ENCODE data around the gene PRRT4.
A peak's percentile ranks its signal among the peaks of the same experiment; 100 is the strongest.

The PRRT4 gene

GRCh38 chr7:128344431-128344774 lies 17.1 kb downstream of the PRRT4 start:
- Histone ChIP-seq H3K27ac (ENCODE audit: low read length) (no peak overlapping the region), H3K9ac (ENCODE audit: low read length in 2 of 2) (no peak overlapping the region), H3K9me3 (ENCODE audit: control insufficient read depth in 2 of 2, low read length in 2 of 2) (no peaks in the 10 kb centered on the region), H3K27me3 (ENCODE audit: control insufficient read depth in 1 of 2, insufficient read depth in 2 of 2, low read length in 2 of 2) (peaks cover 0 to 3% of the 10 kb centered on the region in 2 donors), H3K4me3 (ENCODE audit: low read length in 2 of 2) (no peak overlapping the region), H3K4me1 (ENCODE audit: control insufficient read depth, insufficient read depth, low read length) (peaks cover 17% of the 10 kb centered on the region), H3K36me3 (ENCODE audit: control insufficient read depth in 2 of 2, insufficient read depth in 2 of 2, low read length in 2 of 2) (peaks cover 0 to 3% of the 10 kb centered on the region in 2 donors)

- H3K4me3 ChIP-seq (ENCODE audit: low read length in 2 of 2): peak within 1 kb of the TSS; percentile 93 to 94
- H3K9me3 ChIP-seq (ENCODE audit: control insufficient read depth in 2 of 2, low read length in 2 of 2): no peaks in the 10 kb centered on the region
- no peaks in the 10 kb centered on the region for H3K27me3 ChIP-seq (ENCODE audit: control insufficient read depth in 1 of 2, insufficient read depth in 2 of 2, low read length in 2 of 2)
- peak within 1 kb of the TSS; percentile 74 for H3K27ac ChIP-seq (ENCODE audit: low read length)
- H3K9ac ChIP-seq (ENCODE audit: low read length in 2 of 2): peak within 1 kb of the TSS; percentile 93 to 97
- peaks cover 0 to 3% of the 10 kb centered on the region in 2 donors for H3K36me3 ChIP-seq (ENCODE audit: control insufficient read depth in 2 of 2, insufficient read depth in 2 of 2, low read length in 2 of 2)
- peaks cover 17% of the 10 kb centered on the region for H3K4me1 ChIP-seq (ENCODE audit: control insufficient read depth, insufficient read depth, low read length)
These were observed 17.7 kb downstream of the PRRT4 start, which contains the start of gene RBM28 for GRCh38 chr7:128343554-128344430. TSS of gene RBM28 (minus strand) at chr7:128343908. CDS start at chr7:128343793, 115 bp downstream.

DNA sequence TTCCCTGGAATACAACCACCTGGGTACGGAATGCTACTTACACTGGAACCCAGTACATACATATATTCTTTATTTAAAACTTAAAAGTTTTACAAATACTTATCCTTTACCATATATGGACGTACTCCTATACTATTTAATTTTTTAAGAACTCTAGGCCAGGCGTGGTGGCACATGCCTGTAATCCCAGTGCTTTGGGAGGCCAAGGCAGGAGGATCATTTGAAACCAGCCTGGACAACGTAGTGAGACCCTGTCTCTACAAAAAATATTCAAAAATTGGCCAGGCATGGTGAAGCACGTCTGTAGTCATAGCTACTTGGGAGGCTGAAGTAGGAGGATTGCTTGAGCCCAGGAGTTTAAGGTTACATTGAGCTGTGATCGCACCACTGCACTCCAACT lies 19.8 kb downstream of the PRRT4 start:
- Histone ChIP-seq H3K9ac (ENCODE audit: low read length in 2 of 2) (no peak overlapping the region), H3K27me3 (ENCODE audit: control insufficient read depth in 1 of 2, insufficient read depth in 2 of 2, low read length in 2 of 2) (no peaks in the 10 kb centered on the region), H3K4me3 (ENCODE audit: low read length in 2 of 2) (peak overlapping the region in 1 of 2 donors; percentile 94), H3K27ac (ENCODE audit: low read length) (no peak overlapping the region), H3K4me1 (ENCODE audit: control insufficient read depth, insufficient read depth, low read length) (peaks cover 17% of the 10 kb centered on the region), H3K9me3 (ENCODE audit: control insufficient read depth in 2 of 2, low read length in 2 of 2) (no peaks in the 10 kb centered on the region), H3K36me3 (ENCODE audit: control insufficient read depth in 2 of 2, insufficient read depth in 2 of 2, low read length in 2 of 2) (peaks cover 10 to 11% of the 10 kb centered on the region in 2 donors)

- H3K9ac ChIP-seq (ENCODE audit: low read length in 2 of 2): no peak overlapping the region
- H3K27ac ChIP-seq (ENCODE audit: low read length): no peak overlapping the region
- H3K4me1 ChIP-seq (ENCODE audit: control insufficient read depth, insufficient read depth, low read length): no peaks in the 10 kb centered on the region
- peaks cover 37 to 43% of the 10 kb centered on the region in 2 donors for H3K36me3 ChIP-seq (ENCODE audit: control insufficient read depth in 2 of 2, insufficient read depth in 2 of 2, low read length in 2 of 2)
- H3K27me3 ChIP-seq (ENCODE audit: control insufficient read depth in 1 of 2, insufficient read depth in 2 of 2, low read length in 2 of 2): no peaks in the 10 kb centered on the region
- H3K4me3 ChIP-seq (ENCODE audit: low read length in 2 of 2): no peak overlapping the region
- no peaks in the 10 kb centered on the region for H3K9me3 ChIP-seq (ENCODE audit: control insufficient read depth in 2 of 2, low read length in 2 of 2)
These were observed 25.8 kb downstream of the PRRT4 start for GRCh38 chr7:128335730-128336129.

- no peak overlapping the region for H3K27ac ChIP-seq (ENCODE audit: low read length)
- no peaks in the 10 kb centered on the region for H3K27me3 ChIP-seq (ENCODE audit: control insufficient read depth in 1 of 2, insufficient read depth in 2 of 2, low read length in 2 of 2)
- H3K9ac ChIP-seq (ENCODE audit: low read length in 2 of 2): no peak overlapping the region
- no peaks in the 10 kb centered on the region for H3K9me3 ChIP-seq (ENCODE audit: control insufficient read depth in 2 of 2, low read length in 2 of 2)
- peaks cover 47 to 51% of the 10 kb centered on the region in 2 donors for H3K36me3 ChIP-seq (ENCODE audit: control insufficient read depth in 2 of 2, insufficient read depth in 2 of 2, low read length in 2 of 2)
- H3K4me1 ChIP-seq (ENCODE audit: control insufficient read depth, insufficient read depth, low read length): no peaks in the 10 kb centered on the region
- H3K4me3 ChIP-seq (ENCODE audit: low read length in 2 of 2): no peak overlapping the region
These were observed 37.2 kb downstream of the PRRT4 start for GRCh38 chr7:128324368-128324680.

GRCh38 chr7:128323459-128324367 lies 37.8 kb downstream of the PRRT4 start:
- no peak overlapping the region for H3K9ac ChIP-seq (ENCODE audit: low read length in 2 of 2)
- H3K27ac ChIP-seq (ENCODE audit: low read length): no peak overlapping the region
- H3K4me1 ChIP-seq (ENCODE audit: control insufficient read depth, insufficient read depth, low read length): no peaks in the 10 kb centered on the region
- no peaks in the 10 kb centered on the region for H3K27me3 ChIP-seq (ENCODE audit: control insufficient read depth in 1 of 2, insufficient read depth in 2 of 2, low read length in 2 of 2)
- H3K36me3 ChIP-seq (ENCODE audit: control insufficient read depth in 2 of 2, insufficient read depth in 2 of 2, low read length in 2 of 2): peaks cover 51 to 57% of the 10 kb centered on the region in 2 donors
- H3K4me3 ChIP-seq (ENCODE audit: low read length in 2 of 2): no peak overlapping the region
- H3K9me3 ChIP-seq (ENCODE audit: control insufficient read depth in 2 of 2, low read length in 2 of 2): no peaks in the 10 kb centered on the region

DNA sequence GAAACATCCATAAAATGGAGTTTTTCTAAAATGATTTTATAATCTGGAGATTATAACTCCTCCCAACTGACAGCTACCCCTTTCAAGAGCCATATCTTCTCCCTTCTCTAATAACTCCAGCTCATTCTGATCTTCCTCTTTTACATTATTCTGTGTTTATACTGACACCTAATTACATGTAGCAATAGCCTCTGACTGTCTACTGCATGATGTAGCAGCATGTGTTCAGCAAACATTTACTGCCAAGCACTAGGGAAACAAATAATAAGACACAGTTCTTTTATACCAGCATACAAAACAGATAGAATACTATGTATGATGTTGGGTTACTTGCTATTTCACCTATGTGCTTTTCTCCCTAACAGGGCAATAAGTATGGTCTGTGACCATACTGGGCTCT lies 38.5 kb downstream of the PRRT4 start:
- H3K27me3 ChIP-seq (ENCODE audit: control insufficient read depth in 1 of 2, insufficient read depth in 2 of 2, low read length in 2 of 2): no peaks in the 10 kb centered on the region
- no peaks in the 10 kb centered on the region for H3K9me3 ChIP-seq (ENCODE audit: control insufficient read depth in 2 of 2, low read length in 2 of 2)
- H3K4me1 ChIP-seq (ENCODE audit: control insufficient read depth, insufficient read depth, low read length): no peaks in the 10 kb centered on the region
- H3K36me3 ChIP-seq (ENCODE audit: control insufficient read depth in 2 of 2, insufficient read depth in 2 of 2, low read length in 2 of 2): peaks cover 53 to 58% of the 10 kb centered on the region in 2 donors
- H3K4me3 ChIP-seq (ENCODE audit: low read length in 2 of 2): no peak overlapping the region
- no peak overlapping the region for H3K9ac ChIP-seq (ENCODE audit: low read length in 2 of 2)
- H3K27ac ChIP-seq (ENCODE audit: low read length): no peak overlapping the region

DNA sequence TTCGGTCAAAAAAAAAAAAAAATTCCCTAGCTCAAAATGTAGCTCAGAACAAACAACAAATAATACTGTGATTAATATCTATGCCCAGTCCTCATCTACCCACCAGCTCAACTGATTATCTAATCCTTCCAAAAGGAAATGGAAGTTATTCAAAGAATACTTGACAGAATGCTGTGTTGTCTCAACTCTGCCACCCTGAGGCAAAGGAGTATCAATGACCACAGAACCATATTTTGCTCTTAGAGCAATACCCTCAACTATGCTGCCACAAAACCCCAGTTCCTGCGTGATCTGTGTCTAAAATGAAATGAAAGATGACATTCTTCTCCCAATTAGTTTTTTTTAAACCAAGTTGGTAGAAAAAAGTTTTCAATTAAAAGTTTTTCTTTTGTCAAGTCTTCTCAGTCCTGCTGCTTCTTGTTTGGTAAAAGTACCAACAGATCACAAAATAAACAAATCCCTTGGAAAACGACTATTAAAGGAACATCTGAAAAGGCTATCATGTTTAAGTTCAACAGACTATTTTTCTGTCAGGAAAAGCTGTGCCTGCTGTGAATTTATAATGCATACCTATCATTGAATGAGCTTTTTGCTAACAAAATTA lies 39.3 kb downstream of the PRRT4 start:
- no peaks in the 10 kb centered on the region for H3K27me3 ChIP-seq (ENCODE audit: control insufficient read depth in 1 of 2, insufficient read depth in 2 of 2, low read length in 2 of 2)
- H3K4me1 ChIP-seq (ENCODE audit: control insufficient read depth, insufficient read depth, low read length): no peaks in the 10 kb centered on the region
- peaks cover 62 to 63% of the 10 kb centered on the region in 2 donors for H3K36me3 ChIP-seq (ENCODE audit: control insufficient read depth in 2 of 2, insufficient read depth in 2 of 2, low read length in 2 of 2)
- no peak overlapping the region for H3K27ac ChIP-seq (ENCODE audit: low read length)
- no peak overlapping the region for H3K4me3 ChIP-seq (ENCODE audit: low read length in 2 of 2)
- no peaks in the 10 kb centered on the region for H3K9me3 ChIP-seq (ENCODE audit: control insufficient read depth in 2 of 2, low read length in 2 of 2)
- no peak overlapping the region for H3K9ac ChIP-seq (ENCODE audit: low read length in 2 of 2)

DNA sequence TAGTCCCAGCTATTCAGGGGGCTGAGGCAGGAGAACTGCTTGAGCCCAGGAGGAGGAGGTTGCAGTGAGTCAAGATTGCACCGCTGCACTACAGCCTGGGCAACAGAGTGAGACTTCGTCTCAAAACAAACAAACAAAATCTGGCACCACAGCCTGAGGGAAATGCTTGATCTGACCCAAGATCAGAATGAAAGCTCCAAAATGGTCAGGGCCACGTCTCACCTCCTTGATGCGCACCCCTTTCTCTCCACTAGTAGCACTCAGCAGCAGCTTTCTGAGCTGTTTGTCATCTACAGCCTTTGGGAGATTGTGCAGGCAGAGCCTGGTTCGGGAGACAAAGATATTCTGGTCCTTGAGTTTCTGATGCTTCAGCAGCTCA lies 40.5 kb downstream of the PRRT4 start:
- Histone ChIP-seq H3K27me3 (ENCODE audit: control insufficient read depth in 1 of 2, insufficient read depth in 2 of 2, low read length in 2 of 2) (no peaks in the 10 kb centered on the region), H3K9me3 (ENCODE audit: control insufficient read depth in 2 of 2, low read length in 2 of 2) (no peaks in the 10 kb centered on the region), H3K4me1 (ENCODE audit: control insufficient read depth, insufficient read depth, low read length) (no peaks in the 10 kb centered on the region), H3K27ac (ENCODE audit: low read length) (no peak overlapping the region), H3K9ac (ENCODE audit: low read length in 2 of 2) (no peak overlapping the region), H3K4me3 (ENCODE audit: low read length in 2 of 2) (no peak overlapping the region), H3K36me3 (ENCODE audit: control insufficient read depth in 2 of 2, insufficient read depth in 2 of 2, low read length in 2 of 2) (peaks cover 65 to 69% of the 10 kb centered on the region in 2 donors)

DNA sequence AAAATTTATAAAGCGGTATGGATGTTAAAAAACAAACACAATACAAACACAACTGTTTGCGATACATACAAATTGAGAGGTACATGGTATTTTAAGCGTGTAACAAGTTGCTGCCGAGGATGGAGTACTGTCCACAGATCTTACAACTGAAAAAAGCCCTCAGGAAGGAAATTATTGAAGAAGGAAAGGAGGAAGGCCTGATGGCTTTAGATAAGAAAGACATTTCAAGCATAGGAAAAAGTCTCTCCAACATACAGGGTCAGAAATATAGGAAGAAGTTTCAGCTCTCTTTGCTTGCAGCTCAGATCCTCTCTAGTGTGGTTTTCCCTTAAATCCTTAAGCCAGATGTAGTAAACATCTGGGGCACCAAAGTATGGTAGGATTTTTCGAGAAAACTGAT lies 42.8 kb downstream of the PRRT4 start:
- Histone ChIP-seq H3K36me3 (ENCODE audit: control insufficient read depth in 2 of 2, insufficient read depth in 2 of 2, low read length in 2 of 2) (peaks cover 63 to 70% of the 10 kb centered on the region in 2 donors), H3K27me3 (ENCODE audit: control insufficient read depth in 1 of 2, insufficient read depth in 2 of 2, low read length in 2 of 2) (no peaks in the 10 kb centered on the region), H3K9me3 (ENCODE audit: control insufficient read depth in 2 of 2, low read length in 2 of 2) (no peaks in the 10 kb centered on the region), H3K4me3 (ENCODE audit: low read length in 2 of 2) (no peak overlapping the region), H3K27ac (ENCODE audit: low read length) (no peak overlapping the region), H3K4me1 (ENCODE audit: control insufficient read depth, insufficient read depth, low read length) (no peaks in the 10 kb centered on the region), H3K9ac (ENCODE audit: low read length in 2 of 2) (no peak overlapping the region)

All from stomach smooth muscle (tissue), 2 donors.